Hypothalamus (tissue), 51 donors: ENCODE results near the gene FHL3.

Experiments used
- DNase-seq, 51 donors: peaks; one replicate each; lab custom pipeline; 2025; lab: John Stamatoyannopoulos, UW

Gene FHL3

DNA sequence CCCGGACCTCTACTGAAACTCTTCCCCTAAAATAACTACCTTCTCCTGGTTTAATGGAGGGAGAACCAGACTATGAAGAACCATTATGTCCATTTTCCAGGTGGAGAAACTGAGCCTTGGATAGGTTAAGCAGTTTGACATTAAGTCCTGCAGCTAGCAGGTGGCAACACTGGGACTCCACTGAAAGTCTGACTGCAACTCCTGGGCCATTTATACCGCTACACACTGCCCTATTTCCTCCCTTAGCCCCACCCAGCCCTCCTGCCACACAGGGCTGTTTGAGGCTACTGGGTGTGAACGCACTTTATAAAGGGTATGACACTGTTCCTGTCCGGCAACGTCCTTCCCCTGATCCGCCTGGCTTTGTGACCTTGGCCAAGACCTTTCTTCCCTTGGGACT is 58.0 kb downstream of the FHL3 start:
- DNase-seq, result no peak
